K562 (cell line): Measurements from ENCODE around the gene RAB41. TPM values are rescaled to one million over a fixed set of nuclear protein-coding genes. Genes with fewer than 3 reads are reported as not detected.
A peak's percentile ranks its signal among the peaks of the same experiment; 100 is the strongest.

Experiments
- ATAC-seq: fragments of 200-7000 bp; cut with Tn5 transposase; 3 replicates; pipeline ENCODE4 v1.9.1; 2020; ENCODE audit warnings: moderate library complexity
- BruUV-seq: library from RNA; stranded (reverse); fragments of 400-500 nt; replicated peaks from 2 replicates; lab custom pipeline; 2021; lab: Mats Ljungman, UMichigan
- CTCF ChIA-PET: fragments of 300-600 bp; formaldehyde crosslinking; extraction: SDS; loops from one replicate; lab custom pipeline; 2021; ENCODE audit warnings: low intra/inter-chr PET ratio; lab: Yijun Ruan, JAX
- POLR2A ChIA-PET: fragments of 300-600, 350-650 bp; sonication (Branson Sonifier 250); formaldehyde crosslinking; extraction: SDS; loops from one replicate; lab custom pipeline; 2021; ENCODE audit warnings: antibody characterized with exemption, inconsistent platforms; lab: Yijun Ruan, JAX
- DNase-seq, 4 experiments: peaks; one replicate each; pipeline versions ENCODE4 v3.0.0 to v3.0.0-alpha.2; 2011 to 2018; ENCODE audit warnings: low spot score in 3 of 4, mixed read lengths in 3 of 4; ENCODE audit errors: extremely low read depth in 1 of 4
- FAIRE-seq: peaks from 2 replicates; lab custom pipeline; 2011; peaks lifted over from hg19 to GRCh38; lab: Jason Lieb, UNC
- H2AFZ ChIP-seq: 2 replicates; pipeline ENCODE4 v1.6.0; 2011; ENCODE audit warnings: low read depth, low read length, control low read depth, inconsistent platforms
- H3K27ac ChIP-seq: fragments of 200-600 bp; 3 replicates; pipeline ENCODE4 v1.8.0; 2011; ENCODE audit warnings: low read depth, mild to moderate bottlenecking, control low read depth, inconsistent platforms, low read length, moderate library complexity, mixed read lengths; ENCODE audit errors: extremely low read depth
- H3K27me3 ChIP-seq, 2 experiments: fragments of 300-600 bp in 1 of 2; 2 replicates in 1 of 2; 3 replicates in 1 of 2; pipeline versions ENCODE4 v1.6.0 to v1.8.0; 2011; ENCODE audit warnings: inconsistent platforms in 2 of 2, low read length in 2 of 2, mild to moderate bottlenecking in 1 of 2, mixed read lengths in 1 of 2, moderate library complexity in 1 of 2; ENCODE audit not compliant: control insufficient read depth in 2 of 2, insufficient read depth in 2 of 2
- H3K36me3 ChIP-seq: fragments of 300-600 bp; 3 replicates; pipeline ENCODE4 v1.8.0; 2011; ENCODE audit warnings: mild to moderate bottlenecking, low read length, inconsistent platforms; ENCODE audit not compliant: control insufficient read depth, insufficient read depth
- H3K4me1 ChIP-seq, 2 experiments: fragments of 200-600 bp in 1 of 2; replicated peaks in 1 of 2; 2 replicates in 1 of 2; 3 replicates in 1 of 2; pipeline versions ENCODE4 v1.5.1 to v1.8.0; 2011; ENCODE audit warnings: inconsistent platforms in 2 of 2, low read length in 2 of 2, mild to moderate bottlenecking in 1 of 2, mixed read lengths in 1 of 2, moderate library complexity in 1 of 2; ENCODE audit not compliant: control insufficient read depth in 2 of 2, insufficient read depth in 2 of 2
- H3K4me2 ChIP-seq: 2 replicates; pipeline ENCODE4 v1.6.1; 2011; ENCODE audit warnings: low read length, control low read depth, inconsistent platforms, mixed read lengths; ENCODE audit not compliant: insufficient read depth
- H3K4me3 ChIP-seq: fragments of 200-600 bp; sonication (generic), shearing (Covaris generic); 2 replicates; pipeline ENCODE4 v1.5.1; 2016; ENCODE audit warnings: control low read depth, inconsistent platforms
- H3K79me2 ChIP-seq: fragments of 200-600 bp; 3 replicates; pipeline ENCODE4 v1.8.0; 2011; ENCODE audit warnings: low read length, inconsistent platforms; ENCODE audit not compliant: control insufficient read depth, insufficient read depth
- H3K9ac ChIP-seq, 2 experiments: 2 replicates each; pipeline versions ENCODE4 v1.6.0 to v1.6.1; 2011; ENCODE audit warnings: low read depth in 2 of 2, low read length in 2 of 2, control low read depth in 1 of 2, inconsistent platforms in 1 of 2, mild to moderate bottlenecking in 1 of 2, mixed read lengths in 1 of 2; ENCODE audit not compliant: insufficient read depth in 1 of 2
- H3K9me1 ChIP-seq: one replicate; pipeline ENCODE4 v1.6.0; 2011; ENCODE audit warnings: inconsistent platforms, mild to moderate bottlenecking, low read length, moderate library complexity; ENCODE audit not compliant: control insufficient read depth, insufficient read depth
- H3K9me3 ChIP-seq: replicated peaks from 2 replicates; pipeline ENCODE4 v1.5.1; 2011; ENCODE audit warnings: low read depth, low read length, inconsistent platforms; ENCODE audit not compliant: control insufficient read depth, insufficient read depth
- H4K20me1 ChIP-seq: replicated peaks from 2 replicates; pipeline ENCODE4 v1.6.1; 2011; ENCODE audit warnings: low read length, inconsistent platforms, mixed read lengths; ENCODE audit not compliant: control insufficient read depth, insufficient read depth
- ATF3 ChIP-seq, 2 experiments: fragments of 450-650 bp in 1 of 2; sonication (generic) in 1 of 2; formaldehyde crosslinking in 1 of 2; IDR thresholded peaks in 1 of 2; conservative IDR thresholded peaks in 1 of 2; 2 replicates each; pipeline versions ENCODE4 v1.6.1 to v1.8.1; 2016 to 2023; ENCODE audit warnings: mild to moderate bottlenecking in 2 of 2, moderate library complexity in 2 of 2, inconsistent platforms in 1 of 2, missing genetic modification reagents in 1 of 2
- CEBPG ChIP-seq, 3 experiments: fragments of 200-800 bp in 1 of 3; sonication (Bioruptor generic) in 1 of 3; sonication (generic) in 1 of 3; formaldehyde crosslinking in 1 of 3; IDR thresholded peaks in 2 of 3; conservative IDR thresholded peaks in 1 of 3; 2 replicates each; pipeline versions ENCODE4 v1.6.1 to v1.8.0; 2016 to 2022; ENCODE audit warnings: missing compliant biosample characterization in 2 of 3, missing genetic modification characterization in 2 of 3, mild to moderate bottlenecking in 1 of 3, missing genetic modification reagents in 1 of 3
- FOSL1 ChIP-seq: fragments of 200-800 bp; sonication (Bioruptor generic); conservative IDR thresholded peaks from 2 replicates; pipeline ENCODE4 v1.6.1; 2016; ENCODE audit warnings: missing genetic modification characterization, missing compliant biosample characterization
- KDM1A ChIP-seq, 2 experiments: fragments of 450-650 bp; IDR thresholded peaks; 2 replicates each; pipeline ENCODE4 v1.6.1; 2016; ENCODE audit warnings: mild to moderate bottlenecking in 2 of 2
- SIN3A ChIP-seq, 2 experiments: fragments of 150-350 bp in 1 of 2; IDR thresholded peaks; 2 replicates each; pipeline ENCODE4 v1.6.1; 2011 to 2016; ENCODE audit warnings: borderline replicate concordance in 2 of 2, low read depth in 2 of 2, low read length in 2 of 2, mild to moderate bottlenecking in 2 of 2, moderate library complexity in 2 of 2; ENCODE audit not compliant: control insufficient read depth in 1 of 2
- SNAPC5 ChIP-seq: fragments of 250-450 bp; sonication (Bioruptor Pico); IDR thresholded peaks from 2 replicates; pipeline ENCODE4 v1.8.0; 2021; ENCODE audit warnings: moderate library complexity, mild to moderate bottlenecking, inconsistent platforms
- TSC22D4 ChIP-seq: fragments of 450-650 bp; IDR thresholded peaks from 2 replicates; pipeline ENCODE4 v1.6.1; 2016; ENCODE audit warnings: missing genetic modification characterization, missing biosample characterization, control low read depth
- ZBED1 ChIP-seq: IDR thresholded peaks from 2 replicates; pipeline ENCODE4 v1.6.1; 2014
- ZNF41 ChIP-seq: fragments of 250-450 bp; sonication (Bioruptor Pico); conservative IDR thresholded peaks from 2 replicates; pipeline ENCODE4 v1.4.0; 2020; ENCODE audit warnings: mild to moderate bottlenecking
- WGBS: fragments of 100-300 bp; shearing (Covaris generic); methylation state at CpG from one replicate; pipeline ENCODE4 v1.1.6; 2016; ENCODE audit warnings: low coverage, mixed read lengths; ENCODE audit not compliant: insufficient coverage; ENCODE audit errors: missing lambda C conversion rate; 5-methylcytosine and 5-hydroxymethylcytosine counted together
- in situ Hi-C: fragments of 300-500 bp; cut with MboI; formaldehyde crosslinking; loops from 4 replicates; pipeline ENCODE4 v1.15.0; 2018; ENCODE audit warnings: inconsistent platforms, mixed read lengths
- intact Hi-C: fragments of 100-400 bp; cut with micrococcal nuclease; formaldehyde crosslinking; loops from 2 replicates; pipeline ENCODE4 v1.14.2; 2022
- polyA plus RNA-seq, 8 experiments: library from polyadenylated mRNA; depleted of rRNA in 4 of 8; stranded (reverse) in 5 of 8; unstranded in 3 of 8; fragments of >200 nt; fragmentation: Nextera tagmentation in 2 of 8; fragmentation: Illumina TruSeq in 1 of 8; extraction: Ambion mirVana in 2 of 8; extraction: Trizol in 1 of 8; gene quantifications; 2 replicates each; pipeline versions ENCODE4 v1.2.1 to v1.2.3, GENCODE V29; 2011 to 2014; ENCODE audit warnings: inconsistent platforms in 1 of 8, missing spikeins in 1 of 8
- total RNA-seq, 7 experiments: library from RNA; depleted of rRNA in 6 of 7; stranded (reverse); fragments of >200 nt in 6 of 7; fragmentation: Illumina TruSeq in 2 of 7; extraction: Trizol in 2 of 7; gene quantifications; 2 replicates each; pipeline versions ENCODE4 v1.2.1 to v1.2.3, GENCODE V29; 2011 to 2021; ENCODE audit warnings: low replicate concordance in 1 of 7

Gene RAB41
- total and polyA plus RNA-seq, 9 of the 15 experiments (the other 6 are each of a cell fraction or from before 2014, with no cell fraction given), result 0.08 TPM; not detected in 8

- no peak overlapping the region for H3K27ac ChIP-seq
- no peaks in the 10 kb centered on the region for H3K9me1 ChIP-seq
- intact Hi-C loops, result no loop called here
- H3K4me2 ChIP-seq, result no peak overlapping the region
- POLR2A ChIA-PET, result interaction anchor here (1.2 kb wide), 1 partner anchor 14 kb away, joined by 3 read pairs; no protein-coding TSS in a partner anchor
- no peaks in the 10 kb centered on the region for H3K79me2 ChIP-seq
- no peak for ATAC-seq
- peaks cover 2 to 10% of the 10 kb centered on the region in 2 experiments; a peak in 4 of 5 replicates for H3K27me3 ChIP-seq
- in situ Hi-C loops, result no loop called here
- H3K4me1 ChIP-seq, result no peaks in the 10 kb centered on the region; a peak in 1 of 5 replicates
- H3K36me3 ChIP-seq, result no peaks in the 10 kb centered on the region
- TF ChIP-seq TSC22D4 (tag) (no peak), ZBED1 (no peak), ATF3 (IDR thresholded peaks at IDR 0.05) (peak; percentile 70; the same call in 1 of the 2 replicates), ATF3 (CRISPR knock-in tag; conservative IDR thresholded peaks at IDR 0.05) (no peak), SNAPC5 (CRISPR knock-in tag) (no peak), SIN3A (IDR thresholded peaks at IDR 0.05; ENCODE audit: borderline replicate concordance in 2 of 2, control insufficient read depth in 1 of 2, low read depth in 2 of 2, low read length in 2 of 2) (no peak), KDM1A (IDR thresholded peaks at IDR 0.05) (no peak), CEBPG (CRISPR knock-in tag; IDR thresholded peaks at IDR 0.05) (no peak), CEBPG (tag; conservative IDR thresholded peaks at IDR 0.05 in 1 of 2, IDR thresholded peaks at IDR 0.05 in 1 of 2) (peak in 1 of 2 experiments; percentile 69; a peak in 2 of 4 replicates), ZNF41 (CRISPR knock-in tag) (no peak), FOSL1 (tag) (peak; percentile 56)
- TF ChIP-seq, all 486 proteins: peak for 3
- DNase-seq, result no peak
- no peak overlapping the region for H2AFZ ChIP-seq
- no peaks in the 10 kb centered on the region for H3K9me3 ChIP-seq
- FAIRE-seq, result no peak
- 9% methylated on average over 3 of the region's 3 CpGs for WGBS
- CTCF ChIA-PET, result no interaction called here
- H3K4me3 ChIP-seq, result no peak overlapping the region
- no peaks in the 10 kb centered on the region; the same call in 1 of the 2 replicates for H4K20me1 ChIP-seq
- H3K9ac ChIP-seq, result no peak overlapping the region
- no TSS peak for BruUV-seq
These were observed 28.5 kb upstream of the RAB41 start for GRCh38 chrX:70253377-70254062.
